Endodermal cell (in vitro differentiated cells): ENCODE data around the gene CHODL. TPM values are rescaled to one million over a fixed set of nuclear protein-coding genes. Genes with fewer than 3 reads are reported as not detected.

Source experiments
- DNase-seq: peaks from one replicate; pipeline ENCODE4 v3.0.0-alpha.2; 2017
- H3K27ac ChIP-seq: 2 replicates; pipeline ENCODE4 v1.5.1; 2013; ENCODE audit warnings: mild to moderate bottlenecking, low read depth, low read length, moderate library complexity
- H3K27me3 ChIP-seq: 2 replicates; pipeline ENCODE4 v1.6.1; 2013; ENCODE audit warnings: mild to moderate bottlenecking, low read length, moderate library complexity; ENCODE audit not compliant: insufficient read depth, control insufficient read depth, poor library complexity, severe bottlenecking
- H3K36me3 ChIP-seq: 2 replicates; pipeline ENCODE4 v1.7.0; 2013; ENCODE audit warnings: mild to moderate bottlenecking, low read length, moderate library complexity; ENCODE audit not compliant: control insufficient read depth, insufficient read depth
- H3K4me1 ChIP-seq: one replicate; pipeline ENCODE4 v1.7.0; 2013; ENCODE audit warnings: low read length; ENCODE audit not compliant: control insufficient read depth, insufficient read depth
- H3K4me3 ChIP-seq: 2 replicates; pipeline ENCODE4 v1.5.1; 2013; ENCODE audit warnings: mild to moderate bottlenecking, low read length, moderate library complexity
- H3K9ac ChIP-seq: 2 replicates; pipeline ENCODE4 v1.6.1; 2013; ENCODE audit warnings: mild to moderate bottlenecking, low read length, moderate library complexity; ENCODE audit not compliant: poor library complexity, severe bottlenecking; ENCODE audit errors: extremely low read depth
- H3K9me3 ChIP-seq: 2 replicates; pipeline ENCODE4 v1.6.1; 2013; ENCODE audit warnings: mild to moderate bottlenecking, low read length, moderate library complexity; ENCODE audit not compliant: control insufficient read depth
- H3K27ac Mint-ChIP-seq: 2 replicates; pipeline ENCODE4 v1.8.0; 2020; ENCODE audit warnings: mixed read lengths
- H3K27me3 Mint-ChIP-seq: 2 replicates; pipeline ENCODE4 v1.8.0; 2021; ENCODE audit warnings: mild to moderate bottlenecking, mixed read lengths; ENCODE audit not compliant: insufficient read depth
- H3K36me3 Mint-ChIP-seq: 2 replicates; pipeline ENCODE4 v1.8.0; 2020; ENCODE audit warnings: low read depth, mixed read lengths
- H3K4me1 Mint-ChIP-seq: 2 replicates; pipeline ENCODE4 v1.8.0; 2020; ENCODE audit warnings: mixed read lengths
- H3K4me3 Mint-ChIP-seq: 2 replicates; pipeline ENCODE4 v1.8.0; 2020; ENCODE audit warnings: mild to moderate bottlenecking, moderate library complexity, mixed read lengths
- H3K9me3 Mint-ChIP-seq: 2 replicates; pipeline ENCODE4 v1.8.0; 2020; ENCODE audit warnings: mild to moderate bottlenecking, mixed read lengths
- CTCF ChIP-seq: fragments of 200-600 bp; sonication (generic); conservative IDR thresholded peaks from 2 replicates; pipeline ENCODE4 v1.5.0; 2021; ENCODE audit warnings: antibody characterized with exemption, mild to moderate bottlenecking
- WGBS, 2 experiments: methylation state at CpG; one replicate each; pipeline versions ENCODE4 v1.1.5 to v1.1.7; 2013; ENCODE audit warnings: missing lambda C conversion rate in 2 of 2, mixed read lengths in 1 of 2; ENCODE audit not compliant: insufficient coverage in 1 of 2, insufficient read length in 1 of 2; 5-methylcytosine and 5-hydroxymethylcytosine counted together
- total RNA-seq, 2 donors: library from RNA; stranded (reverse); fragmentation: NEBNext Ultra II Directional in 1 of 2; extraction: Animal tissue kit (Norgen Biotek cat#: 25700) in 1 of 2; gene quantifications; 2 replicates in 1 of 2; 3 replicates in 1 of 2; pipeline ENCODE4 v1.2.1, GENCODE V29; 2021

Gene CHODL
- total RNA-seq, 2 donors from 2014 or later, result 2.2 to 4.2 TPM

DNA sequence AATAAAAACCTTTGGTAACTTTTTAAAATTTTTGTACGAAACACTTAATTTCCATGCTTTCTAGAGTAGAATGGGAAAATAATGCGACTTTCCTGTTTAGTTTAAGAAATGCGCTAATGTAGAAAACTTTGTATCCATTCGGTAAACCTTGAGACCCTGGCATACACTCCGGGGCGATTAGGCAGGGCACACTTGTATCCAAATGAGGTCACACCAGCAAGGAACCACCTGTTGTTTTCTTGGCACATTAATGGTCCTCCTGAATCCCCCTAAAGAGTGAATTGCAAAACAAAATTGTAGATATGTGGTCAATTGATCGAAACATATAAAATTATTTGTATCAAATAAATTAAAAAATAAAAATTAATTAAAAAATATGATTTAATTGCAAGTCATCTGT, 25.2 kb downstream of the CHODL start:
- H3K4me1 Mint-ChIP-seq, result no peaks in the 10 kb centered on the region
- no peaks in the 10 kb centered on the region for H3K27me3 Mint-ChIP-seq
- Histone ChIP-seq H3K9me3 (peaks cover 10% of the 10 kb centered on the region), H3K9ac (no peak overlapping the region), H3K4me1 (no peaks in the 10 kb centered on the region), H3K27ac (no peak overlapping the region), H3K4me3 (no peak overlapping the region), H3K36me3 (no peaks in the 10 kb centered on the region), H3K27me3 (no peaks in the 10 kb centered on the region)
- no peak overlapping the region for H3K4me3 Mint-ChIP-seq
- H3K36me3 Mint-ChIP-seq, result no peaks in the 10 kb centered on the region
- peaks cover 10% of the 10 kb centered on the region for H3K9me3 Mint-ChIP-seq
- WGBS, 2 experiments, result 75 to 88% methylated on average over 3 to 6 of the region's 7 CpGs
- DNase-seq, result no peak
- H3K27ac Mint-ChIP-seq, result no peak overlapping the region
- TF ChIP-seq CTCF, result no peak

DNA sequence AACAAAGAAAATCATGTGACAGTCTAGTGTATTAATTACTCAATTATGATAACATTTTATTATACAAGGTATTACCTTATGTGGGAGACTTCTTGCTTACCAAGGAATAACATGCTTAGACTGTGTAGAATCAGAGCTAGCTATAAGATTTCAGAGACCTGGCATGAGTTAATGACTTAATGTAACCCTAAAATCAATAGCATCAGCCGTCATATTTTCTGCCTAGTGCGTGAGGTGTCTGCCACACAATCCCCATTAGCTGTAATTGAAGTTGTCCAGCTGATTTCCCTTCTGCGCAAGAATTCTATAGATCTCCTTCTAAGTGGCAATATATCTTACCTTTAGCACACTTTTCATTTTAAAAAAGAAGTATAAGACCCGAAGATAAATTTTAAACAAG, 28.8 kb downstream of the CHODL start:
- no peaks in the 10 kb centered on the region for H3K27me3 Mint-ChIP-seq
- H3K4me1 ChIP-seq, result no peaks in the 10 kb centered on the region
- no peak overlapping the region for H3K4me3 Mint-ChIP-seq
- no peak for DNase-seq
- H3K27me3 ChIP-seq, result no peaks in the 10 kb centered on the region
- H3K27ac Mint-ChIP-seq, result no peak overlapping the region
- no peaks in the 10 kb centered on the region for H3K36me3 ChIP-seq
- H3K9ac ChIP-seq, result no peak overlapping the region
- H3K9me3 Mint-ChIP-seq, result peaks cover 5% of the 10 kb centered on the region
- H3K4me1 Mint-ChIP-seq, result no peaks in the 10 kb centered on the region
- no peaks in the 10 kb centered on the region for H3K36me3 Mint-ChIP-seq
- H3K27ac ChIP-seq, result no peak overlapping the region
- no peak for TF ChIP-seq CTCF
- no peak overlapping the region for H3K4me3 ChIP-seq
- WGBS, 2 experiments, result 86 to 96% methylated on average over 3 to 4 of the region's 4 CpGs
- H3K9me3 ChIP-seq, result peaks cover 4% of the 10 kb centered on the region

DNA sequence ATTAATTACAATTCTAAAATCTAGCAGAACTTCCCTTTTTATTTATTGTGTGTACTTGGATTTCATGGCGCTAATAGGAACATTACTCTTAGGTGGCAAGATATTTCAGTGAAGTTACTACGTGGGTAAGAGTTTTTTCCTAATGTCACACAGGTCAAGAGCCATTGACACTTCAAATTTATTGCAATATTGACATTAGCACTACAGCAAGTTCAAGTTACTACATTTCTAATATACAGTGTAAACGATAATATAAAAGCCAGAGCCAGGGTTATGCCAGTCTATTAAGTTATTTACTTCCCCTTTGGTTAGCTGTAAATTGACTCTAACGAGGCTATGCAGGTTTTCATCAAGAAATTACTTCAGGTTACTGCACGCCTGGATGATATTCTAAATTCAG, 29.7 kb downstream of the CHODL start:
- Mint-ChIP-seq H3K4me1 (no peaks in the 10 kb centered on the region), H3K36me3 (no peaks in the 10 kb centered on the region), H3K9me3 (no peaks in the 10 kb centered on the region), H3K4me3 (no peak overlapping the region), H3K27ac (no peak overlapping the region), H3K27me3 (no peaks in the 10 kb centered on the region)
- Histone ChIP-seq H3K9ac (no peak overlapping the region), H3K9me3 (no peaks in the 10 kb centered on the region), H3K27ac (no peak overlapping the region), H3K4me1 (no peaks in the 10 kb centered on the region), H3K36me3 (no peaks in the 10 kb centered on the region), H3K27me3 (no peaks in the 10 kb centered on the region), H3K4me3 (no peak overlapping the region)
- 90 to 93% methylated on average over 3 to 5 of the region's 5 CpGs for WGBS, 2 experiments
- TF ChIP-seq CTCF, result no peak
- DNase-seq, result no peak
